NT2/D1 (cell line): ENCODE data around the gene POU6F2.
A peak's percentile ranks its signal among the peaks of the same experiment; 100 is the strongest.

Experiments used
- DNase-seq: peaks from one replicate; pipeline ENCODE4 v3.0.0-alpha.2; 2011; ENCODE audit warnings: low read depth, low spot score
- H3K27me3 ChIP-seq: 2 replicates; pipeline ENCODE4 v1.6.0; 2011; ENCODE audit warnings: mild to moderate bottlenecking; ENCODE audit not compliant: insufficient read length, insufficient read depth
- H3K36me3 ChIP-seq: 2 replicates; pipeline ENCODE4 v1.6.1; 2011; ENCODE audit warnings: mild to moderate bottlenecking, low read length, mixed read lengths; ENCODE audit not compliant: insufficient read depth, insufficient read length
- H3K4me1 ChIP-seq: 2 replicates; pipeline ENCODE4 v1.5.1; 2011; ENCODE audit not compliant: insufficient read depth, insufficient read length
- H3K4me3 ChIP-seq: 2 replicates; pipeline ENCODE4 v1.5.1; 2011; ENCODE audit warnings: low read depth; ENCODE audit not compliant: insufficient read length
- H3K9ac ChIP-seq: 2 replicates; pipeline ENCODE4 v1.6.0; 2011; ENCODE audit warnings: low read depth; ENCODE audit not compliant: insufficient read length
- H3K9me3 ChIP-seq: 2 replicates; pipeline ENCODE4 v1.5.1; 2011; ENCODE audit warnings: mild to moderate bottlenecking, low read length; ENCODE audit not compliant: insufficient read depth
- SUZ12 ChIP-seq: IDR thresholded peaks from 2 replicates; pipeline ENCODE4 v1.6.1; 2011; ENCODE audit not compliant: insufficient read length, insufficient read depth; ENCODE audit errors: extremely low read depth
- YY1 ChIP-seq: IDR thresholded peaks from 2 replicates; pipeline ENCODE4 v1.6.1; 2011; ENCODE audit not compliant: insufficient read length, insufficient read depth
- ZNF274 ChIP-seq: IDR thresholded peaks from 2 replicates; pipeline ENCODE4 v1.6.1; 2011; ENCODE audit warnings: mild to moderate bottlenecking, low read depth, low read length

The POU6F2 gene, protein sequence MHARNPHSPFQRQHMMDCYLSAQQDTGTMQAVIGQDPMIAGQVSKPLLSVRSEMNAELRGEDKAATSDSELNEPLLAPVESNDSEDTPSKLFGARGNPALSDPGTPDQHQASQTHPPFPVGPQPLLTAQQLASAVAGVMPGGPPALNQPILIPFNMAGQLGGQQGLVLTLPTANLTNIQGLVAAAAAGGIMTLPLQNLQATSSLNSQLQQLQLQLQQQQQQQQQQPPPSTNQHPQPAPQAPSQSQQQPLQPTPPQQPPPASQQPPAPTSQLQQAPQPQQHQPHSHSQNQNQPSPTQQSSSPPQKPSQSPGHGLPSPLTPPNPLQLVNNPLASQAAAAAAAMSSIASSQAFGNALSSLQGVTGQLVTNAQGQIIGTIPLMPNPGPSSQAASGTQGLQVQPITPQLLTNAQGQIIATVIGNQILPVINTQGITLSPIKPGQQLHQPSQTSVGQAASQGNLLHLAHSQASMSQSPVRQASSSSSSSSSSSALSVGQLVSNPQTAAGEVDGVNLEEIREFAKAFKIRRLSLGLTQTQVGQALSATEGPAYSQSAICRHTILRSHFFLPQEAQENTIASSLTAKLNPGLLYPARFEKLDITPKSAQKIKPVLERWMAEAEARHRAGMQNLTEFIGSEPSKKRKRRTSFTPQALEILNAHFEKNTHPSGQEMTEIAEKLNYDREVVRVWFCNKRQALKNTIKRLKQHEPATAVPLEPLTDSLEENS

DNA sequence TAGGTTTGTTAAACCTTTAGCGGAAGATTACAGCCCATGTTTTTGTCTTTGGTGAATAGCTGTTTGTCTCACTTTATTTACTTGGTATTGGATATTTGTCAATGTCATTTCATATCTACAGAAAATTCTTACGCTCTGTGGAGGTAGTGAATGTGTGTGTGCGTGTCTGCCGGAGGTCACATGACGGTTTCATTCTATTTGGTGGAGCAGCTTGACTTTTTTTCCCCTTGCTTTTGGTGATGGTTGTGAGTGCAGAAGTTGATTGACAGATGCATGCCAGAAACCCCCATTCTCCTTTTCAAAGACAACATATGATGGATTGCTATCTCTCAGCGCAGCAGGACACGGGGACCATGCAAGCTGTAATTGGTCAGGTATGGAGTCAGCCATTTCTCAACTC, at the start of gene POU6F2:
Gene POU6F2, plus strand, starts transcription at position 225 of the 400 bp plus-strand sequence. Its CDS starts 45 bp downstream, at position 270.
- Histone ChIP-seq H3K9ac (peak within 1 kb of the TSS; percentile 39), H3K4me3 (no peak within 1 kb of the TSS), H3K36me3 (no peaks in the 10 kb centered on the region), H3K9me3 (no peaks in the 10 kb centered on the region), H3K4me1 (no peaks in the 10 kb centered on the region), H3K27me3 (peaks cover 33% of the 10 kb centered on the region)
- DNase-seq = no peak
- TF ChIP-seq SUZ12 = no peak
- TF ChIP-seq ZNF274 = no peak
- TF ChIP-seq YY1 = no peak

- H3K4me3 ChIP-seq = no peak overlapping the region
- H3K36me3 ChIP-seq = no peaks in the 10 kb centered on the region
- no peak for DNase-seq
- TF ChIP-seq ZNF274 (no peak), SUZ12 (no peak), YY1 (no peak)
- no peak overlapping the region for H3K9ac ChIP-seq
- no peaks in the 10 kb centered on the region for H3K4me1 ChIP-seq
- no peaks in the 10 kb centered on the region for H3K9me3 ChIP-seq
- no peaks in the 10 kb centered on the region for H3K27me3 ChIP-seq
These were observed 49.2 kb upstream of the POU6F2 start for GRCh38 chr7:38928506-38928905.

- no peak for DNase-seq
- H3K4me3 ChIP-seq = no peak overlapping the region
- no peaks in the 10 kb centered on the region for H3K27me3 ChIP-seq
- H3K4me1 ChIP-seq = no peaks in the 10 kb centered on the region
- H3K9me3 ChIP-seq = no peaks in the 10 kb centered on the region
- H3K36me3 ChIP-seq = no peaks in the 10 kb centered on the region
- TF ChIP-seq YY1 (no peak), SUZ12 (no peak), ZNF274 (no peak)
- no peak overlapping the region for H3K9ac ChIP-seq
These were observed 48.1 kb upstream of the POU6F2 start for GRCh38 chr7:38929460-38930171.

- no peak overlapping the region for H3K9ac ChIP-seq
- no peak for TF ChIP-seq ZNF274
- TF ChIP-seq YY1 = no peak
- TF ChIP-seq SUZ12 = no peak
- no peaks in the 10 kb centered on the region for H3K36me3 ChIP-seq
- DNase-seq = peak; percentile 64
- no peak overlapping the region for H3K4me3 ChIP-seq
- H3K9me3 ChIP-seq = no peaks in the 10 kb centered on the region
- no peaks in the 10 kb centered on the region for H3K27me3 ChIP-seq
- no peaks in the 10 kb centered on the region for H3K4me1 ChIP-seq
These were observed 45.1 kb upstream of the POU6F2 start for GRCh38 chr7:38932509-38933168.

- H3K36me3 ChIP-seq = no peaks in the 10 kb centered on the region
- TF ChIP-seq SUZ12 (no peak), ZNF274 (no peak), YY1 (no peak)
- no peaks in the 10 kb centered on the region for H3K9me3 ChIP-seq
- H3K4me3 ChIP-seq = no peak overlapping the region
- no peak overlapping the region for H3K9ac ChIP-seq
- no peaks in the 10 kb centered on the region for H3K4me1 ChIP-seq
- no peak for DNase-seq
- no peaks in the 10 kb centered on the region for H3K27me3 ChIP-seq
These were observed 43.7 kb upstream of the POU6F2 start for GRCh38 chr7:38934051-38934450.

- no peaks in the 10 kb centered on the region for H3K4me1 ChIP-seq
- no peaks in the 10 kb centered on the region for H3K36me3 ChIP-seq
- H3K9me3 ChIP-seq = no peaks in the 10 kb centered on the region
- no peak for TF ChIP-seq YY1
- TF ChIP-seq SUZ12 = no peak
- DNase-seq = no peak
- H3K4me3 ChIP-seq = no peak overlapping the region
- no peak overlapping the region for H3K9ac ChIP-seq
- H3K27me3 ChIP-seq = no peaks in the 10 kb centered on the region
These were observed 43.2 kb upstream of the POU6F2 start for GRCh38 chr7:38934536-38934935.
